ENCODE data around the gene RHBDF1.

The RHBDF1 gene, protein sequence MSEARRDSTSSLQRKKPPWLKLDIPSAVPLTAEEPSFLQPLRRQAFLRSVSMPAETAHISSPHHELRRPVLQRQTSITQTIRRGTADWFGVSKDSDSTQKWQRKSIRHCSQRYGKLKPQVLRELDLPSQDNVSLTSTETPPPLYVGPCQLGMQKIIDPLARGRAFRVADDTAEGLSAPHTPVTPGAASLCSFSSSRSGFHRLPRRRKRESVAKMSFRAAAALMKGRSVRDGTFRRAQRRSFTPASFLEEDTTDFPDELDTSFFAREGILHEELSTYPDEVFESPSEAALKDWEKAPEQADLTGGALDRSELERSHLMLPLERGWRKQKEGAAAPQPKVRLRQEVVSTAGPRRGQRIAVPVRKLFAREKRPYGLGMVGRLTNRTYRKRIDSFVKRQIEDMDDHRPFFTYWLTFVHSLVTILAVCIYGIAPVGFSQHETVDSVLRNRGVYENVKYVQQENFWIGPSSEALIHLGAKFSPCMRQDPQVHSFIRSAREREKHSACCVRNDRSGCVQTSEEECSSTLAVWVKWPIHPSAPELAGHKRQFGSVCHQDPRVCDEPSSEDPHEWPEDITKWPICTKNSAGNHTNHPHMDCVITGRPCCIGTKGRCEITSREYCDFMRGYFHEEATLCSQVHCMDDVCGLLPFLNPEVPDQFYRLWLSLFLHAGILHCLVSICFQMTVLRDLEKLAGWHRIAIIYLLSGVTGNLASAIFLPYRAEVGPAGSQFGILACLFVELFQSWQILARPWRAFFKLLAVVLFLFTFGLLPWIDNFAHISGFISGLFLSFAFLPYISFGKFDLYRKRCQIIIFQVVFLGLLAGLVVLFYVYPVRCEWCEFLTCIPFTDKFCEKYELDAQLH

DNA sequence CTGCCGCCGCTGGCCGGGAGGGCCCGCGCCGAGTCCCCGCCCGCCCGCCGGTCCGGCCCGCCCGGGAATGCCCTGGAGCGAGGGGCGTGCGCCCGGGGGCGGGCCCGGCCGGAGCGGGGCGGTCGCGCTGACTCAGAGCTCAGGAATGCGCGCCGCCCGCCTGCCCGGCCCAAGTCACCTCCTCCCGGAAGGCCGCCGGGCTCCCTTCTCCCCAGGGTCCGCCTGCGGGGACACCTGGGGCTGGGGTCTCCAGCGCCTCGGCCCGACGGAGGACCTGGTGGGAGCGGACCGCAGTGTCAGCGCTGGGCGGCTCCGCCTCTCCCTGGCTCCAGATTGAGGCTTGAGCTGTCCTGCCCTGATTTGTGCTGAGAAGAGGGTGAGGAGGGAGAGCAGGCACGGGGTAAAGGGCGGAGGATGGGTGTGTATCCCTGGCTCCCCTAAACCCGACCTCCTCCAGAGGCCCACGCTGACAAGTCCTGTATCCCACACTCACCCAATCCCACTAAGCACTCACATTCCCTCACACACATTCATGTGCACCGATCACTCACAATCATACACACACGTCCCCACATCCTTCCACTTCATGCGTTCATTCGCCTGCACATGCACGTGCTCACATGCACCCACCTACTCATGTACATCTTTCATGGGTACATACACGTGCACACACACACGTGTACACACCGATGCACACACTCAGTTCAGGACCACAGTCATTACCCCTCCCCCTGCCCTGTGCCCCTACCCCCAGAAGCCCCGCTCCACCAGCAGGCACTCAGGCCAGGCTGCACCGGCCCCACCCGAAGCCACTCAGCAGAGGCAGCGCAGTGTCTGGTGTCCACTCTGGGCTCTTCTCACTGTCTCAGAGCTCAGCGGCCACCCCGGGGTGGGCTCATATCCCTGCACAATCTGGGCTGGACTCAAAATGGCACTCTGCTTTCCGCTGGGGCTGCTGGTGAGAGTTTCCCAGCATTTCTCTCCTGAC, at the start of gene RHBDF1:
TSS of gene RHBDF1 (minus strand) at position 71 of the 988 bp plus-strand sequence. CDS start 7,616 bp downstream, outside the sequence.
- DNase-seq: no peak

DNA sequence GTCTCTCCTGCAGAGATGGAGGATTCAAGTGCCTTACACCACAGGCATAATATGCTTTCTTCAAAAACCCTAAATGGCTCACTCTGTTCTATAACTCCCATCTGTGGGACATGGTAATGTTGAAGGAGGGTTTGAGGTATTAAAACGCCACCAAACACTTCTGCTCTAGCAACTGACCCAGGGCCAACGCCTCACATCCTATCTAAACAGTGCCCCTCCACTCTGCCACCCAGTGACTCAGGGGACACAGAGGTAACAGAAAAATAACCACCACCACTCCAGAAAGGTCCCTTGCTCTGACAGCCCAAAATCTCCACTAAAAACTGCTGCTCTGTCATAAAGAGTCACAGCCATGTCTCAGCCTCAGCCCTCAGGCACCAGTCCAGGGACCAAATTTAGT, 48.3 kb upstream of the RHBDF1 start:
- DNase-seq: no peak

DNA sequence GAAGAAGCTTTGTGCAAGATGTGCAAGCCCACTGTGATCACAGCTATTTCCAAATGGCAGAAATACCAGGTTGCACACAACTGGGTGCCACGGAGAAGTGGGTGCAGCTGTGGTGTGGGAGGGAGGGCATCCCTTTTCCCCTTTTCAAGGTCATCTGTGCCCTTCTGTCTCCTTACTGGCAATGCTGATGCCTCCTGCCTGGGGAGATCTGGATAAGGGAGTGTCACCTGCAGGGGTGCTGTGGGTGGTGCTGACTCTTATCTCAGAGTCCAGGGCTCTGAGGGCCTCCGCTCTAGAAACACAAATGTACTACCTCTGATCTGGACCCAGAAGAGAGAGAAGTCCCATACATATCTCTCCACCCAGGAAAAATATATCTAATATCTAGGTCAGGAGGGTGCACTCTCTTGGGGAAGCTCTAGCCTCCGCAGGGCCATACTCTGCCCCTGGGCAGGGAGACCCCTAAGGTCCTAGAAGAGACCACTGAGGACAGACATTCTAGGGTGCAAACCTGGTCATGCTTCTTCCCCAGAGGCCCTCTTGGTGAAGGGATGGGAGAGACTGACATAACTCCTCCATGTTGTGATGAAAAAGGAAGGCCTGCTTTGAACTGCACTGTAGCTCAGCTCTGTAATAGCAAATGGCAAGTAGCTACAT, 47.5 kb upstream of the RHBDF1 start:
- DNase-seq: no peak

DNA sequence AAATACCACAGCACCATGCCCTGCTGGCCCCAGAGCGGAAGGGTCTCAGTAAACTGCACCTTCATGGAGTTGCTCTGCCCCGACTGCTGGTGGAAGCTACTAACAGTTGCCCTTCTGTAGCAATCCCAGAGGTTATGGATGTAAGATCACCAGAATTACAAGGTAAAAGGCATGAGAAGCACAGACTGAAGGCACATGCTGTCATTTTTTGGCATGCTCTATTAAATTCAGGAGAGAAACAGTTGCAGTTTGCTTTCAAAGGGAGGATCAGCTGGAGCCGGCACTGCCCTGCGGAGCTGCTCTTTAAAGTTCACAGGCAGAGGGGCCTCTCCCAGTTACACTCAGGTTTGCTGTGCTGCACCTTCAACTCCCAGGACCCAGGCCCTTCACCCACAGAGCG, 46.9 kb upstream of the RHBDF1 start:
- DNase-seq: no peak

DNA sequence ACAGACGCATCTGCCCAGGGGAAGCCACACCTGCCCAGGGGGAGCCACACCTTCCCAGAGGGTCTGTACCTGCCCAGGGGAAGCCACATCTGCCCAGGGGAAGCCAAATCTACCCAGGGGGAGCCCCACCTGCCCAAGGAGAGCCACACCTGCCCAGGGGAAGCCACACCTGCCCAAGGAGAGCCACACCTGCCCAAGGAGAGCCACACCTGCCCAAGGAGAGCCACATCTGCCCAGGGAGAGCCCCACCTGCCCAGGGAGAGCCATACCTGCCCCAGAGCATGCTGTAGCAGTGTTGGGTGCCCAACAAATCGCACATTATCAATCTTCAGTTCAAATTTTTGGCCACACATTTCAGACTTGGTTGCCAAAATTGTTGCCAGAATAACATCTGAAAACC, 46.4 kb upstream of the RHBDF1 start:
- no peak for DNase-seq

DNA sequence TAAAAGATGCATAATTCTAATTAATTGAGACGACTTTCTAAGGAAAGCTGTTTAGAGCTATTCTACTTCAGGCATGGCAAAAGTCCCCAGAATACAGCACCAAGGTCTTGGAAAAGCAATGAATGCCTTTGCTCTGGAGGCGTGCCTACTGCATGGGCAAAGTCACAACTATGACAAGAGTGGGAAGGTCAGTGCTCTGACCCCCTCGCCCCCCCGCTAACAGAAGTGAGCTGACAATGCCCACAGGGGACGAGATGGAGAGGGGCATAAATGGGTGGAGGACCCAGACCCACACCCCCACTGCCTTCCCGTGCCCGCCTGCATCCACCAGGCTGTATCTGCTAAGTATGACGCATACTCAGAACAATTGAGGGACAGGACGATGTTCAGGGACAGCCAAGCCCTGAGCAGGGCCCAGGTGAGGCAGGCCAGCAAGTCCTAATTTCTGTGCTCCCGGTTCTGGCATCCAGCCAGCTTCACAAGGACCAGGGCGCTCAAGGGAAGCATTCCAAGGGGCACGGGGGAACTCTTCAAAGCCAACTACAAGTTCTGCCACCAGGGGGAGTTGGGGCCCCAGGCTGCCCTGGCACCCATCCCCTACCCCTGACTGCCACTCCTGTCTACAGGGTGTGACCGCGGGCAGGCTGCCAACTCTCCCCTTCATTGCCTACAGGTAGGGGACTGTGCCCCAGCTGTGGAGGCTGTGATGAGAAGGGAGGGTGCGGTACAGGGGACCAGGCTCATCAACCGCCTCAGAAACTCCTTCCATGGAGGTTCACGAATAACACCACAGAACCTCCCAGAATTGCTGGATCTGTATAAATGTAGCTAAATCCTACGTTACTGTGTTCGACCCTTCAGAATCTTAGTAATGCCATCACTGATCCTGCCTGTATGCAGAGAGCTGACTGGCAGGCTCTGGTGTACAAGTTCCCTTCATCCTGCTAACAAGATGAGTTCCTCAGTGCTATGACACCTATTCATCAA, 45.2 kb upstream of the RHBDF1 start:
- DNase-seq: peak; percentile 76

DNA sequence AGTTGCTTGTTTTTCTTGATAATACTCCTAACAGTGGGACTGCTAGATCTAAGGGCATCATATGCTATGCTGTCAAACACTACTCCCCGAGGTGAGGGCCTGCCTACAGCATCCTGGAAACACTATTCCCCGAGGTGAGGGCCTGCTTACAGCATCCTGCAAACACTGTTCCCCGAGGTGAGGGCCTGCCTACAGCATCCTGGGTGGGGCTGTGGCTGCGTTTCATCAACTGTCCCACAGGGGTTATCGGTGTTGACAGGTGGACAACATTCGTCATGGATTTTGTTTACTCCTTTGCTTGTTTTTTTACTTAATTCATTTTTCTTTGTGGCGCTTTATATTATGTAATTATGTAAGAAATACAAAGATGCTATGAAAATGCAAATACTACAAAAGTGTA, 43.6 kb upstream of the RHBDF1 start:
- DNase-seq: no peak

DNA sequence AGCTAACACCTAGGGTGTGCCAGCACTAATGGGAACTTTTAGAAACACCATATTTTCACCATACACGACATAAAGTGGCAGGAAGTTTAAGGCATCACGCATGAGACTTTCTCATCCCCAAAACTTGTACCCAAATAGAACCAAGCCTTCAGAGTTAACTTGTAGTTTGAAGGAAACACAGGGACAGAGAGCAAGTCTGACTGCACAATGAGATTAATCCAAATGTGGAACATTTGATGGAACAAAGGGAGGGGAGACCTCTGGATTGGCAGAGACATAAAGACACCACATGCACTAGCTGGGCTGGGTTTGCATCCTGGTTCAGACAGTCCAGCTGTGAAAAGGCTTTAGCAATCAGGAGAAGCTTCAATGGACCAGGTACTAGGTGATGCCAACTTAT, 41.9 kb upstream of the RHBDF1 start:
- no peak for DNase-seq

DNA sequence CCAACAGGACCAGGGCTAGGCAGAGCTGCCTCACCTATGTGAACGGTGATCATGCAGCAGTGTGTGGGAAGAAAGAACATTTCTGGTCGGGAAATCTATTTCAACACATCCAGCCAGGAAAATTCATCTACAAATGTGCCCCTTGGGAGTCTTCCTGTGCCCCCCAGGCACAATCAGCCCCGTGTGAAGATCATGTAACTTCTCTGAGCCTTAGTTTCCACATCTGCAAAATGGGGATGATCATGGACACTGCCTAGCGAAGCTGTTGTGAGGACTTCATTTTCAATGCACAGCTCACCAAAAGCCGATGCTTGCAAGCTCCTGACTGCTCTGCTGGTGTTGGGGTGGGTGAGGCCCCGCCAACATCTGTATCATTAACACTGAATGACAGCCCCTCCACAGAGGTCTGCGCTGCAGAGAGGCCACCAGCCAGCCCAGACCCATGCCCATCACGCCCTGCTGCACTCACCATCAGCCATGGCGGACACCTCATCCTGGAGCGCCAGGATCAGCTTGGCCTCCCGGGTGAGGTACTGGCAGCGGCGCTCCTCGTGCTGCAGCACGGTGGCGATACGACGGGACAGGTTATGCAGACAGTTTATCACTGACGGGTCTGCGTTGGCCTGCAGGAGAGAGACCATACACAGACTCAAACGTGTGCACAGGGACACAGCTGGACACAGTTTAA, 39.9 kb upstream of the RHBDF1 start:
- no peak for DNase-seq

DNA sequence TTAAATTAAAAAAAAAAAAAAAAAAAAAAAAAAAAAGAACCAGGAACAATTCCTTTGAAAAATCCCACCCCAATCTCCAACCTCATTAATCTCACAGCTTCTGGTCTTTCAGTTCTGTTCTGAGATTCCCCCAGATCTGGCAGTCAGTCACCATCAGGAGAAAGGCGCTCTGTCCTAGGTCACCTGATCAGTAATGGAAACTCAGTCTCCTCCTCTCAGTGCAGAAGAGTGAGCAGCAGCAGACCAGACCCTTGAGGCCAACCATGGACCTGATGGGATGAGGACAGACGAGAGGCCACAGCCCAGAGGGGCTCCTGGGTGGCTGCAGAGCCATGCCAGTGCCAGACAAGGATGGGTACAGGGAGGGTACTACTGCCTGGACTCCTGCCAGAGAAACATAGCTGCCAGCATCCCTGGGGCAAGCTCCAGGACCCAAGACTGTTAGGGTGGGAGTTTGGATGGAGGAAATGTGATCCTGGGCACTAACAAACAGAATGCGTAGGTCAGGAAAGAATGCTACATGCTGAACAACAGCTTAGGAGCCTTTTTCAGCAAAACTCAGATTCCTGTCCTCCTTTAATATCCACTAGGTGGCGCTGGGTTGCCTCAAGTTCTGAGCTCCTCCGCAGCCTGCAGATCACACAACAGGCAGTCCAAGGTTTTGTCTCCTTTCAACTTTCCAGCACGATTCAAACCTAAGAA, 34.3 kb upstream of the RHBDF1 start:
- peak; percentile 63 for DNase-seq

DNA sequence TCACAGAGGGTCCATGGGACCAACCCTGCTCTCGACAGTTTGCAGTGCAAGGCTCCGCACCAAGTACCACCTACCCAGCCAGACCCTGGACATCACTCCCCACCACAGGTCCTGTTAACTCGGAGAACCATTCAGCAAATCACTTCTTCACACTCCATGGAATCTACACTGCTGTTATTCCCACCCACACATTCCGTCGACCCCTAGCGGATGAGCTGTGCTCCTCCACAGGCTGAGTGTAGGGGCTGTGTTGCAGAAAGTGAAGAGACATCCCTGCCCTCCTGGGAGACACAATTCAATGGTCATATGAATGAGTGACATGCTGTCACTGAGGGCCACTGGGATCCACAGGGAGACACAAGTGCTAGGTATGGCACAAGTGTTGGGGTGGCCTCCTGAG, 33.1 kb upstream of the RHBDF1 start:
- DNase-seq: no peak

DNA sequence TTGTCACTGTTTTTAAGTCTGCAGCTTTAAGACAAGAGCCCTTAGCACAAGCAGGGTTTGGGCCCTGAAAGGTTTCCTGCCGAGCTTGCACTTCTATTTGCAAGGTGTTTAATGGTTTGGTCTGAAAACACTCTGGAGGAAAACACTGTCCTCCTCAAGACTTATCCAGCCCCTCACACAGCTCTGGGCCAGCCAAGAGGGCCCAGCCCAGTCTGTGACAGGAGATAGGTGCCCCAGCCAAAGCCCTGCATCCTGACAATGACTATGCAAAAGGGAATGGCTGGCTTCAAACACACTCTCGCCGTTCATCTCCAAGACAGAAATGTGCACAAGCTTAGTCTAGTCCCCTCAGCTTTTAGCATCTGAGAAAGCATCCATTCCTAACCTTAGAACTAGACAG, 32.5 kb upstream of the RHBDF1 start:
- no peak for DNase-seq

DNA sequence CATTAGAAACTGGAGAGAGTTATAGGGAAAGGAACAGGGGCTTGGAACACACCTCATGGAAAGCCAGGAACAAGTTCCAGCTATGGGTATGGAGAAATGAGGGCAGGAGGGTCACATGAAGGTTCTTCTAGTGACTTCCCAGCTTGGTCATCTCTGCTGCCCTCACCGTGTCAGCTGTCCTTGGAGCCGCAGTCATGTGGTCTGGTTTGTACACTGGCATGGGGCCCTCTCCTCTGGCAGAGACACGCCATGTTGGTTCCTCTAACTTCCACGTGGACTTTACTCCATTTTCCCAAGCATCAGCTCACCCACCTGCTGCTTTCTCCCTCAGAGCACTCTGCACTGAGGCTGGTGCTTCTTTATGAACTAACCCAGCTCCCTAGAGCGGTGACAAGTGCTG, 31.9 kb upstream of the RHBDF1 start:
- DNase-seq: no peak

DNA sequence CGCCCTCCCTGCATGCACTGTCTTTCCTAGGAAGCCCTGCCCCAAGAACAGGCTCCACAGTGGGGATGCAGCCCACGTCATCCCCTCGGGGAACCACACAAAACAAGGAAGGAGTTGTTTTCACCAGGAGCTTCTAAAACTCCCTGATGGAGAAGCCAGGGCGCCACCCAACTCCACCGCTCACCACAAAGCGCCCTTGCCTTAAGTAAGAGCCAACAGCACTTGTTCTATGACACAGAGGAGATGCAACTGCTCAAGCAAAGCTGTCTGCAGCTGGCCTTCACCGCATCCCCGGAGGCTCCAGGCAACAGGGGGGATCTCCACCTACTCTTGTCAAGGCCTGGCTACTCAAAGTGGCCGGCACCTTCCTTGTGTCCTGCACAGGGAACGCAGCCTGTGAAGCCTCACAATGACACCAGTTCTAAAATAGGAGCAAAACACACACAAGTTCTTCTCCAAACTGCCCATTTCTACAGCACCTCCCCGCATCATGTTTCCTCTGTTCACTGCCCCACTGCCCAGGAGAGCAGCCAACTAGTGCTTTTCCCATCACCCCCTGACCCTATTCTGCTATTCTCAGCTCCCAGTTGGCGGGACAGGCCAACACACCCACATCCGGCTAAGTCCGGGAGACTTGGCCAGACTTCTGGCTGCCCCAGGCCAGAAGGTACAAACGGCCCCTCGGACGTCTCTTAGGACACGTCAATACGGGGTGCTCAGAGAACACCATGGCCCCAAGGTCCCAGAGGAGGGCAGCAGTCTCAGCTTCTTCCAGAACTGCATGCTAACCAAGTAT, 29.8 kb upstream of the RHBDF1 start:
- DNase-seq: no peak

DNA sequence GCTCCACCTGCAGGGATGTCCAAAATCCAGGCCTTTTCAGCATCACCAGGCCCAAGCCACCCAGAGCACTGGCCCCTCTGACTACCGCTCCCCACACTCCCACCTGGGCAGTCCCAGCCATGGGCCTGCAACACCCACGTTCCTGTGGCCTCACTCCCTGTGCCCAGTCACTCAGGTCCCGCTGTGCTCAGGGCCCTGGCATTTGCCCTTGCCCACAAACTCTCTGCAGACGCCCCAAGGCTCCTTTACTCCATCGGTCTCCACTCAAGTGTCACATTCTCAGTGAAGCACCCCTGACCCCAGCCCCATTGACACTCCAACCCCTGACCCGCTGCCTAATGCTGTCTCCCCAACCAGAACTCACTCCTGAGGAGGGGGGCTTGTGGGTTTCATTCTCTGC, 29.2 kb upstream of the RHBDF1 start:
- DNase-seq: no peak

DNA sequence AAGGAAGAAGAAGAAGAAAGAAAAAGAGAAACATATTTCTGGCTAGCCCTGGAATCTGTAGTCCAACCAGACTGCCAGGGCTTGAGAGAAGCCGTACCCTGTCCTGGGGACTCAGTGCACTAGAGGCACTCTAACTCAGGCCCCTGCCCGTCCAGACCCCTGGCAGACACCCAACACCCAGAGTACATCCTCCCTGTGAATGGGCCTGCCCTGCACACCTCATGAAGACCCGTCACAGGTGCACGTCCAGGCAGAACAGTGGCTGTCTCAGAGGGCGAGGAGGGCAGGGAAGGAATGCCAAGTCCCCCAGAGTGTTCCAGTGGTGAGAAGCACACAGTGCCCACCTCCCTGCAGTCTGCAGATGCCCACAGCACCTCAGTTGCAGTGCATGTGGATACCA, 28.6 kb upstream of the RHBDF1 start:
- no peak for DNase-seq

DNA sequence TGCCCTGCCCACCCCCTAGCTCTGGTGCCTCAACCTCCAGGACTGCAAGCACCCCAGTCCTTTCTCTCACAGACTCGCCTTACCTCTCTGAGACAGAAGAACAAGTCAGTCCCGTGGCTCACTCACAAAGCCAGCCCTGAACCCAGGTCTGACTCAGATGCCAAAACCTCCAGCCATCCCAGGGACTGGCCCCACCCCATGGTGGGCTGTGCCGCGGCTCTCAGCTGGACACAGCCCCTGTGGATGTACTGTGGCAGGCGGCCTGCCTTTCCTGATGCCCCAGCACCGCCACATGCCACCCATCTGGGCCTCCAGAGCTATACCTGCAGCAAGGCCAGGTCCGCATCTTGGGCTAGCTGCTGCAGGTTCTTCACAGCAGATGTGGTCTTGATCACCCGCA, 25.4 kb upstream of the RHBDF1 start:
- no peak for DNase-seq

DNA sequence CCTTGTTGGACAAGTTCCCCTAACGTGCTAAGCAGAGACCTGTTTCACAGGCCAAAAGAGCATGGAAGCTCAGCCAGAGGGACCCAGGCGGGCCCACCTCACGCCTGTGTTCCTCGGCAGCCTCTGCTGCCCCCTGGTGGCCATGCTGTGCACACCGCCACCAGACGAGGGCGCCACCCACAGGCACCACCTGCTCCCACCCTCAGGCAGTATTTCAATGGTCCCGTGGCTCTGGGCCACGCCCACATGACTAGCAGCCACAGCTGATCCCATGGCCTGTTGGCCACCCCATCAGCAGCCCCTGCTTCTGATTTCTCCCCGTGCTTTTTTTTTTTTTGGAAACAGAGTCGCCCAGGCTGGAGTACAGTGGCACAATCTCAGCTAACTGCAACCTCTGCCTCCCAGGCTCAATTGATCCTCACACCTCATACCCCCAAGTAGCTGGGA, 24.5 kb upstream of the RHBDF1 start:
- peak; percentile 92 for DNase-seq

DNA sequence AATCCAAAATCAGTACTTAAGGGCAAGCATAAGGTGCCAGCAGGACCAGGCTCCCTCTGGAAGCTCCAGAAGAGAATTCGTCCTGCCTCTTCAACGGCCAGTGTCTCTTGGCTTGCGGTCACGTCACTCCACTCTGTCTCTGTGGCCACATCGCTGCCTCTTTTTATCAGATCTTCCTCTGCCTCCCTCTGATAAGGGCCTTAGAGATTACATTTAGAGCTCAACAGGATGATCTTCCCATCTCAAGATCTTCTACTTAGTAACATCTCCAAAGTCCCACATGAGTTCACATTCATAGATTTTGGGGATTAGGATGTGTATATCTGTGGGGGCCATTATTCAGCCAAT, 22.5 kb upstream of the RHBDF1 start:
- no peak for DNase-seq
